LNCAP (cell line): ENCODE results near the gene TMPRSS6.

Experiments
- TF ChIP-seq, protein P1 (sequence below): fragments of 450-650 bp; IDR thresholded peaks from 2 replicates; pipeline ENCODE4 v1.5.1; 2017; ENCODE audit warnings: mild to moderate bottlenecking

Gene TMPRSS6

DNA sequence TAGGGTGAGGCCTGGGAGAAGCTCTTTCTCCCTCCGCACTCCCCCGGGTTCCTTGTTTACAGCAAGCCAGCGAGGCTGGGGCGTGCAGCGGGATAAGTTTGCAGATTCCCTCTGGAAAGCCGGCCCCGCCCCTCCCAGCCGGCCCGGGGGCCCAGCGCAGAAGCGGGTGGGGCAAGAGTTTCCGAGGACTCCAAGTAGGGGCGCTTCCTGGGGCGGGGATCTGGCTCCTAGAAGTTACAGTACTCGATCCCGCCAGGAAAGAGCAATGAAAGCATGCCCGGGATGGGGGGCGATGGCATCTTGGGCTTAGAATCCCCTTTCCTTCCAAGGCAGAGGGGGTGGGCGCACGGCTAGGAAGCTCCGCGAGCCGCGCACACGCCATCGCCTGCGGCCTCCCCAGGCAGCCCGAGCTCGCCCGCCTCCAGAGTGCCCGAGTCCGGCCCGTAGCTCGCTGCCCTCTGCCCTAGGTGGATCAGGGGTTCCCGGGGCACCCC is 90.7 kb downstream of the TMPRSS6 start:
- TF ChIP-seq, protein P1, sequence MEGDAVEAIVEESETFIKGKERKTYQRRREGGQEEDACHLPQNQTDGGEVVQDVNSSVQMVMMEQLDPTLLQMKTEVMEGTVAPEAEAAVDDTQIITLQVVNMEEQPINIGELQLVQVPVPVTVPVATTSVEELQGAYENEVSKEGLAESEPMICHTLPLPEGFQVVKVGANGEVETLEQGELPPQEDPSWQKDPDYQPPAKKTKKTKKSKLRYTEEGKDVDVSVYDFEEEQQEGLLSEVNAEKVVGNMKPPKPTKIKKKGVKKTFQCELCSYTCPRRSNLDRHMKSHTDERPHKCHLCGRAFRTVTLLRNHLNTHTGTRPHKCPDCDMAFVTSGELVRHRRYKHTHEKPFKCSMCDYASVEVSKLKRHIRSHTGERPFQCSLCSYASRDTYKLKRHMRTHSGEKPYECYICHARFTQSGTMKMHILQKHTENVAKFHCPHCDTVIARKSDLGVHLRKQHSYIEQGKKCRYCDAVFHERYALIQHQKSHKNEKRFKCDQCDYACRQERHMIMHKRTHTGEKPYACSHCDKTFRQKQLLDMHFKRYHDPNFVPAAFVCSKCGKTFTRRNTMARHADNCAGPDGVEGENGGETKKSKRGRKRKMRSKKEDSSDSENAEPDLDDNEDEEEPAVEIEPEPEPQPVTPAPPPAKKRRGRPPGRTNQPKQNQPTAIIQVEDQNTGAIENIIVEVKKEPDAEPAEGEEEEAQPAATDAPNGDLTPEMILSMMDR: no peak

DNA sequence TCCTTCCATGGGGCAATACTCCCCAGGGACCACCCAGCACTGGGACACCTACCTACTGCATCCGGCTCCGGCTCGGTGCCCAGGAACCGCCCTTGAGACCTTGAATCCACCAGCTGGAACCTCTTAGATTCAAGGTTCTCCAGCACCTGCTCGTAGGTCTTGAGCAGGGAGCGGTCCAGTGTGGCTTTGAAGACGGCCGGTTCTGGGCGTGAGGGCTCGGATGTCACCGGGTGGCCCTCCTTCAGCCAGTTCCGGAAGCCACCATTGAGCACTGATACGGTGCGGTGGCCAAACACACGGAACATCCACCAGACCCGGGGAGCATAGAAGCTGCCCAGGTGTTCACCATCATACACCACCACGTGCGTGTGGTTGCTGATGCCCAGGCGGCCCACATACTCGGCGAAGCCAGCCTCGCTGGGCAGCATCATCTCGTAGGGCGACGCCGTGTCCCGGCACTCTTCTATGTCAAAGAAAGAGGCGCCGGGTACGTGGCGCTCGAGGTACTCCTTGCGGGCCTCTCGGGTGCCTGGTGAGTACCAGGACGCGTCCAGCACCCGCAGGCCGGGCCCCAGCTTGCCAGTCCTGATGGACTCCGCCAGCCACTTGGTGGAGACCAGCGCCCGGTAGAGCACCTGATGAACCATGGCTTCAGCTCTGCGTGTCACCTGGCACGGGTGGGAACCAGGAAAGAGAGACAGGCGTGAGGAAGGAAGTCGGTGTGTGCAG is 91.3 kb downstream of the TMPRSS6 start:
- TF ChIP-seq, protein P1: no peak

DNA sequence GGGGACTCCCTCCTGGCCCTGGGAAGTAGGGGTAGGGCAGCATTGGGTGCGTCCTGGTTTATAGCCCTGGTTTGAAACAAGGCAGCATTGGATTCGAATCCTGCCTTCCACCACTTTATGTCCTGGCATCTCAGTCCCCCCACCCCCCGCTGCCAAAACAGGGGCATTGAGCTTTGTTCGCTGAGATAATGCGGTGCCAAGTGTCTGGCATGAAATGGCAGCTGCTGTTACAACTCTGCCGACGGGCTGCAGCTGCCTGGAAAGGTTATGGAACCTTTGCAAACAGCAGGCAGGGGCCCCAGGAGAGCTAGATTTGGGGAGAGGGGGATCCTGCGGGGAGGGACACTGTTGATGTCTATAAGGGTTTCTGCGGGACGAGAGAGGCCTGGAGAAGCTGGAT is 92.2 kb downstream of the TMPRSS6 start:
- TF ChIP-seq, protein P1: no peak

DNA sequence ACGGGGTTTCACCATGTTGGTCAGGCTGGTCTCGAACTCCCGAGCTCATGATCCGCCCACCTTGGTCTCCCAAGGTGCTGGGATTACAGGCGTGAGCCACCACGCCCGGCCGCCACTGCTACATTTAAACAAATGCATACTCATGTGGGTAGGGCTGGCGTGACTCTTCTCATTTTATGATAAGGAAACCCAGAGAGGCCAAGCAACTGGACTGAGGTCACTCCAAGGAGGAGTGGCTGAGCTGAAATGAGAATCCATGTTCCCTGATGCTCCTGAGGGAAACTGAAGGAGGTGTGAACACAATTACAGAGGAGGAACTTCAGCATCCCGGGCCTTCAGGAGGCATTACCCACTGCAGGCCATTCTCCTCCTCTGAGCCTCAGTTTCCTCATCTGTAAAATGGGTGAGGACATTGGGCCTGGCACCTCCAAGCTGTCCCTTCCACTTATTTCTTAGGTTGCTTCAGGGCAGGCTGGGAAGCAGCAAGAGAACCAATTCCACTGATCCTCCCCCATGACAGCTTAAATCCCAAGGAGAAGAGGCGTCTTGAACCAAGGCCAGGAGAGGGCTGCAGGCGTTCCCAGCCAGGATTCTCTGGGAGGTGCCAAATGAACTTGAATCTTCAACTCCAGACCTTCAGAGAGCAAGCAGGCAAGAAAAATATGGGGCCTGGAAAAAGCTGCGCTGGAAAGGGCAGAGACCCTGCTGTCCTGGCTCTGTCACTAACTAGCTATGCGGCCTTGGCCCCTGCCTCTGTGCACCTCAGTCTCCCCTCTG is 93.2 kb downstream of the TMPRSS6 start:
- TF ChIP-seq, protein P1: no peak

DNA sequence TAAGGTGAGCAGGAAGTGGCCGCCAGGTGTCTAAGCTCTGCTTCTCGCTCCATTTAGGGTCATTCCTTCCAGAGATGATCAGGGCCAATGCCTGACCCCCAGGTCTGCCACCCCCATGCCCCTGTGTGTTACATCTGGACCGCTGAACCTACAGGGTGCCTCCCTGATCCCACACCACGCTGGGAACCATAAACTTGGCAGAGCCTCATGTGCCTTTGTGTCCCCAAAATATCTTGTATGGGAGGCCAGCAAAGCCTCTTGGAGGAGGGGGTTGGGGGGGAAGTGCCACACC is 94.0 kb downstream of the TMPRSS6 start:
- TF ChIP-seq, protein P1: no peak
